HEK293T (cell line): ENCODE measurements around the gene JCAD.

Experiments used
- ARNT ChIP-seq: fragments of 450-650 bp; IDR thresholded peaks from 2 replicates; pipeline ENCODE4 v1.6.1; 2017; ENCODE audit warnings: mild to moderate bottlenecking
- FOXM1 ChIP-seq: fragments of 450-650 bp; IDR thresholded peaks from 2 replicates; pipeline ENCODE4 v1.6.1; 2017; ENCODE audit warnings: mild to moderate bottlenecking, borderline replicate concordance
- L3MBTL2 ChIP-seq: fragments of 450-650 bp; conservative IDR thresholded peaks from 2 replicates; pipeline ENCODE4 v1.6.1; 2016; ENCODE audit warnings: mild to moderate bottlenecking
- LEF1 ChIP-seq: fragments of 450-650 bp; IDR thresholded peaks from 2 replicates; pipeline ENCODE4 v1.6.1; 2017; ENCODE audit warnings: mild to moderate bottlenecking, borderline replicate concordance
- SUZ12 ChIP-seq: fragments of 450-650 bp; IDR thresholded peaks from 2 replicates; pipeline ENCODE4 v1.6.1; 2016; ENCODE audit warnings: mild to moderate bottlenecking
- ZNF384 ChIP-seq: fragments of 450-650 bp; IDR thresholded peaks from 2 replicates; pipeline ENCODE4 v1.6.1; 2016

DNA sequence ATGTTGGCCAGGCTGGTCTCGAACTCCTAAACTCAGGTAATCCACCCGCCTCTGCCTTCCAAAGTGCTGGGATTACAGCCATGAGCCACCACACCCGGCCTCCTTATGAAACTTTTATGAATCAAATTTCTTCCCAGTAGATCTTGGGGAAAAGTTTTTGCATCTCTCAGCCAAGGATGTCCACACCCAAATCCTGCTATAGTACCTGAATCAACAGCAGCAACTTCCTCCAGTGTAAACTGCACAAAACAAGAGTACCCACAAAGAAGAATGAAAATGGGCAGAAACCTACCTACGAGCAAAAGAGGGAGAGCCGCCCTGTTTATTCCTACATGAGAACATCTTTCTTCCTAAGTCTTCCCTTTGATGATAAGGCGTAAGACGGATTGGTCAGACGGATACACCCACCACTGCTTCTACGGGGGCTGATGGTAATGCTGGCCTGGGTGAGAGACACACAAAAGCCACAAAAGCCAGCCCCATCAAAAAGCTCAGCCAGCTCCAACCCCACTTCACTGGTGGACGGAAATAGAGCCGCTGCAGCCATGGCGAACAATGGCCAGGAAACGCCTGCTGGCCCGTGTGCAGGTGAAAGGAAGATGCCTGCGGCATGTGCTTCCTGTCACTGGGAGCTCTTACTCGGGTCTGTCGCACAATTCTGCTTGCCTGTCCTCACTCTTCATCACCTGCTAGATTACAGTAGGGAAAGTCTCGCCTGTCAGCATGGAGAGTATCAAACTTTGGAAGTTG lies 10.4 kb downstream of the JCAD start:
- TF ChIP-seq SUZ12 (no peak), L3MBTL2 (no peak), LEF1 (no peak), FOXM1 (no peak), ZNF384 (no peak), ARNT (no peak)
